OCI-LY3 (cell line): ENCODE results near the gene MCRS1.

Source experiments
- H2AFZ ChIP-seq: fragments of 200-600, 300-600 bp; shearing (Covaris generic); 2 replicates; pipeline ENCODE4 v1.6.0; 2014; ENCODE audit warnings: antibody characterized with exemption, low read depth, low read length
- H3K27ac ChIP-seq: fragments of 200-600, 300-600 bp; sonication (generic); 2 replicates; pipeline ENCODE4 v1.5.1; 2014; ENCODE audit warnings: mild to moderate bottlenecking, low read length, moderate library complexity, mixed read lengths
- H3K27me3 ChIP-seq: fragments of 200-600, 300-600 bp; sonication (generic); 2 replicates; pipeline ENCODE4 v1.6.1; 2014; ENCODE audit warnings: low read depth, low read length, mixed read lengths
- H3K36me3 ChIP-seq: fragments of 200-600, 300-600 bp; sonication (generic); replicated peaks from 2 replicates; pipeline ENCODE3; 2014; ENCODE audit warnings: low read depth, low read length, mixed read lengths
- H3K4me1 ChIP-seq: fragments of 300-600, 200-600 bp; sonication (generic); 2 replicates; pipeline ENCODE4 v1.6.1; 2014; ENCODE audit warnings: low read length, mixed read lengths
- H3K4me2 ChIP-seq: fragments of 200-600, 300-600 bp; sonication (generic); 2 replicates; pipeline ENCODE4 v1.6.1; 2014; ENCODE audit warnings: low read length, mixed read lengths
- H3K4me3 ChIP-seq: fragments of 300-600, 200-600 bp; sonication (generic); 2 replicates; pipeline ENCODE4 v1.5.1; 2014; ENCODE audit warnings: antibody characterized with exemption, mild to moderate bottlenecking, low read length, moderate library complexity
- H3K79me2 ChIP-seq: fragments of 300-600, 200-600 bp; shearing (Covaris generic); 2 replicates; pipeline ENCODE4 v1.6.1; 2014; ENCODE audit warnings: mild to moderate bottlenecking, low read length, mixed read lengths
- H3K9ac ChIP-seq: fragments of 300-600, 200-600 bp; shearing (Covaris generic); 2 replicates; pipeline ENCODE4 v1.6.0; 2014; ENCODE audit warnings: mild to moderate bottlenecking, low read length, moderate library complexity
- H3K9me3 ChIP-seq: fragments of 200-600, 300-600 bp; shearing (Covaris generic); 2 replicates; pipeline ENCODE4 v1.6.1; 2014; ENCODE audit warnings: low read length, mixed read lengths; ENCODE audit not compliant: insufficient read depth
- H4K20me1 ChIP-seq: fragments of 200-600, 300-600 bp; sonication (generic); 2 replicates; pipeline ENCODE4 v1.6.1; 2016; ENCODE audit warnings: low read length, mixed read lengths; ENCODE audit not compliant: insufficient read depth
- EZH2phosphoT487 ChIP-seq: fragments of 200-600 bp; shearing (Covaris generic); IDR thresholded peaks from 2 replicates; pipeline ENCODE4 v1.6.1; 2018; ENCODE audit warnings: antibody characterized with exemption, mixed run types, low read depth
- TF ChIP-seq, protein P1 (sequence below): fragments of 200-600, 300-600 bp; sonication (generic); IDR thresholded peaks from 2 replicates; pipeline ENCODE4 v1.5.1; 2014; ENCODE audit warnings: antibody characterized with exemption, low read length, low read depth

Gene MCRS1

DNA sequence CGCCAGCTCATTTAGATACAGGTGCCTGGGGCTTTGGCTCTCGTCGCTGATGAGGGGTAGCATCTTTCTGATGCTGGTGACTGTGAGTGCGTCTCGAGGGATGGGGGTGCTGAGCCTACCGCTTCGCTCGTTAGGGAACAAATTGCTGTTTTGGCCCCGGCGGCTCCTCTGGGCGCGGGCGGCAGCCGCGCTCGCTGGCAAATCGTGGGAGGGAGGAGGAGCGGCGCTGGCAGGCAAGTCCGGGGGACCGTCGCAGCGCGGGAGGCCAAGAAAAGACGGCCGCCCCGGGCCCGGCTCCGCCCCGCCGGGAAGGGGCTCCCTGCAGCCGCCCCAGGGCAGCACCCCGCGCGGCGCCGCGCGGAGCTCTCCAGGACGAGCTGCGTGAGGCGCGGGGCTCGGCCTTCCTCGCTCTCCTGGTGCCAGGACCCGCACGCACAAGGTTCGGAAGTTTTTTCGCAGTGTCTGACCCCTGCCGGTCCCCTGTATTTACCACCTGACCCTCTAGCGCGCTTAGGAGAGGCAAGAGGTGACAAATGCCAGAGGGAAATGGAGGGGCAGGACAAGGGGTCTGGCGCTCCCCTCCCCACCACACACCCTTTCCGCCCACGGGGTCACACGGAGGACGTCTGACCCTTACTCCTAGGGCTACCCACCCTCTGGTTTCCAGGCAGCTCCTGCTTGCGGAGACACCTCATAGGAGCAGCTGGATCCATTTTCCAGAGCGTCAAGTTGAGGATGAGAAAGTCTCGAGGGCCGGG is 30.0 kb downstream of the MCRS1 start:
- Histone ChIP-seq H3K79me2 (no peaks in the 10 kb centered on the region), H3K4me2 (peak overlapping the region; percentile 81), H3K9ac (no peak overlapping the region), H3K27ac (no peak overlapping the region), H3K9me3 (no peaks in the 10 kb centered on the region), H3K36me3 (no peaks in the 10 kb centered on the region), H3K4me3 (peak overlapping the region; percentile 72), H3K4me1 (peaks cover 15% of the 10 kb centered on the region; the same call in 1 of the 2 replicates), H4K20me1 (no peaks in the 10 kb centered on the region), H2AFZ (peak overlapping the region; percentile 42; the same call in 1 of the 2 replicates), H3K27me3 (peaks cover 14% of the 10 kb centered on the region)
- TF ChIP-seq, protein P1, sequence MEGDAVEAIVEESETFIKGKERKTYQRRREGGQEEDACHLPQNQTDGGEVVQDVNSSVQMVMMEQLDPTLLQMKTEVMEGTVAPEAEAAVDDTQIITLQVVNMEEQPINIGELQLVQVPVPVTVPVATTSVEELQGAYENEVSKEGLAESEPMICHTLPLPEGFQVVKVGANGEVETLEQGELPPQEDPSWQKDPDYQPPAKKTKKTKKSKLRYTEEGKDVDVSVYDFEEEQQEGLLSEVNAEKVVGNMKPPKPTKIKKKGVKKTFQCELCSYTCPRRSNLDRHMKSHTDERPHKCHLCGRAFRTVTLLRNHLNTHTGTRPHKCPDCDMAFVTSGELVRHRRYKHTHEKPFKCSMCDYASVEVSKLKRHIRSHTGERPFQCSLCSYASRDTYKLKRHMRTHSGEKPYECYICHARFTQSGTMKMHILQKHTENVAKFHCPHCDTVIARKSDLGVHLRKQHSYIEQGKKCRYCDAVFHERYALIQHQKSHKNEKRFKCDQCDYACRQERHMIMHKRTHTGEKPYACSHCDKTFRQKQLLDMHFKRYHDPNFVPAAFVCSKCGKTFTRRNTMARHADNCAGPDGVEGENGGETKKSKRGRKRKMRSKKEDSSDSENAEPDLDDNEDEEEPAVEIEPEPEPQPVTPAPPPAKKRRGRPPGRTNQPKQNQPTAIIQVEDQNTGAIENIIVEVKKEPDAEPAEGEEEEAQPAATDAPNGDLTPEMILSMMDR: no peak
- TF ChIP-seq EZH2phosphoT487: no peak

DNA sequence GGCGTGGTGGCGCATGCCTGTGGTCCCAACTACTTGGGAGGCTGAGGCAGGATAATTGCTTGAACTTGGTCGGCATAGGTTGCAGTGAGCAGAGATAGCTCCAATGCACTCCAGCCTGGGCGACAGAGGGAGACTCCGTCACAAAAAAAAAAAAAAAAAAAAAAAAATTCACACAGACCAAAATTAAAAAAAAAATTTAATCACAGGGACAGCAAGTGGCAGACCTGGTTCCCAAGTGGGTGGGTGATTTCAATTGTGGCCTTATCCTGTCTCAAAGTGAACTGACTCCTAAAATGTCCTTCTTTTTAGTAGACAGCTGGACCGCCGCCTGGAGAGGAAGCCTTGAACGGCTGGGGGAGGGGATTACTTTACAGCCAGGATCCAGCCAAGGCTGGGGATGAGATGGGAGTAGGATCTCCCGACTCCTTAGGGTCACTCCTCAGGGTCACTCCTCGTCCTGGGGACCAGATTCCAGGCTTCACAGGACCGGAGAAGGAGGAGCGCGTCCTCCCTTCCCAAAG is 30.7 kb downstream of the MCRS1 start:
- peak overlapping the region; percentile 72 for H3K4me3 ChIP-seq
- H3K4me1 ChIP-seq: peaks cover 15% of the 10 kb centered on the region; the same call in 1 of the 2 replicates
- no peak overlapping the region for H3K9ac ChIP-seq
- H3K27ac ChIP-seq: no peak overlapping the region
- no peak overlapping the region for H2AFZ ChIP-seq
- H3K79me2 ChIP-seq: no peaks in the 10 kb centered on the region
- H3K9me3 ChIP-seq: no peaks in the 10 kb centered on the region
- no peaks in the 10 kb centered on the region for H4K20me1 ChIP-seq
- peaks cover 14% of the 10 kb centered on the region for H3K27me3 ChIP-seq
- no peaks in the 10 kb centered on the region for H3K36me3 ChIP-seq
- no peak for TF ChIP-seq EZH2phosphoT487
- TF ChIP-seq, protein P1: no peak
- H3K4me2 ChIP-seq: peak overlapping the region; percentile 81

DNA sequence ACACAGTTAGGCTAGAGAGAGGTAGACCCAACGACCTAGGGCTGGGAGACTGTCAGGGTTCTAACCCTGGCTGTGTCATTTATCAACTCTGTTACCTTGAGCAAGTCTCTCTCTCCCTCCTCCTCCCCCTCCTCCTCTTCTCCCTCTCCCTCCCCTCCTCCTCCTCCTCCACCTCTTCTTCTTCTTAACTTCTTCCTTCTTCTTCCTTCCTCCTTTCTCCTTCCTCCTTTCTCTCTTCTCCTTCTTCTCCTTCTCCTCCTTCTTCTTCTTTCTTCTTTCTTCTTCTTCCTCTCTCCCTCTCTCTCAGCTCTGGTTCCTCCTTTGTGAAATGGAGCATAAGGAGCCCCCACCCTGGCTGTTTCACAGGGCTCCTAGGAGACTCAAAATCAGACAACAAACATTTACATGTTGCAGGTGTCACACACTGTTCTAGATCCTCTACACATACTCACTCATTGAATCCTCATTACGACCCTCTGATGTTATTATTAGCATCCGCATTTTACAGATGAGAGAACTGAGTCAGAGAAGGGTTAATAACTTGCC is 31.3 kb downstream of the MCRS1 start:
- Histone ChIP-seq H3K79me2 (no peaks in the 10 kb centered on the region), H3K27me3 (peaks cover 14% of the 10 kb centered on the region), H2AFZ (no peak overlapping the region), H3K9me3 (no peaks in the 10 kb centered on the region), H4K20me1 (no peaks in the 10 kb centered on the region), H3K9ac (no peak overlapping the region), H3K36me3 (no peaks in the 10 kb centered on the region), H3K27ac (no peak overlapping the region), H3K4me2 (no peak overlapping the region), H3K4me1 (peaks cover 15% of the 10 kb centered on the region; the same call in 1 of the 2 replicates), H3K4me3 (no peak overlapping the region)
- TF ChIP-seq EZH2phosphoT487: no peak
- TF ChIP-seq, protein P1: no peak

DNA sequence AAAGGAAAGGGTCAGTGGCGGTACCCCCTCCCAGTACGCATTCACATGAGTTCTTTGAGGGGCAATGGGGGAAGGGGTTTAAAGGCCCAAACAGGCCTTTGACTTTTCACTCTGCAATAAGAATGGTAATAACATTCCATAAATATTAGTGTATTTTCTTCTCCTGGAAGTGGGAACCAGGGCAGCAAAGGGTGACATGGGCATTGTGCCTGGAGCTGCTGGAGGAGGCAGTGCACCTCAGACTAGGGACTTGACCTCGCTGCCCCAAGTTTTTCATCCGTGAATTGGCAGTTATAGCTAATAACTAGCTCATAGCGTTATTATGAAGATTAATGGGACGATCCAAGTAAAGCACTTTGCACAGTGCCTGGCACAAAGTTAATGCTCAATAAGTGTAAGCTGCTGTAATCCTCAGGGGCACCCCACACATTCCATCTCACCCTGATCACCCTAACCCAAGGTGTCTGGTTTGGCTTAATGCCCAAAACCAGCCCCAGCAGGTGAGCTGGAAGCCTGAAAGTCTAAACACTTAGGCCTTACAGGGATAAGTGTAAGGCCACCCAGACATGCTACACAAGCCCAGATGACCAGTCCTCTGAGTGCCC is 31.9 kb downstream of the MCRS1 start:
- TF ChIP-seq EZH2phosphoT487: no peak
- TF ChIP-seq, protein P1: no peak
- H3K36me3 ChIP-seq: no peaks in the 10 kb centered on the region
- H3K4me2 ChIP-seq: no peak overlapping the region
- peaks cover 15% of the 10 kb centered on the region; the same call in 1 of the 2 replicates for H3K4me1 ChIP-seq
- H3K9ac ChIP-seq: no peak overlapping the region
- peaks cover 14% of the 10 kb centered on the region for H3K27me3 ChIP-seq
- H4K20me1 ChIP-seq: no peaks in the 10 kb centered on the region
- no peaks in the 10 kb centered on the region for H3K9me3 ChIP-seq
- H3K79me2 ChIP-seq: no peaks in the 10 kb centered on the region
- no peak overlapping the region for H3K27ac ChIP-seq
- no peak overlapping the region for H2AFZ ChIP-seq
- no peak overlapping the region for H3K4me3 ChIP-seq
